PFSK-1 (cell line): ENCODE results near the gene DPPA4.

ENCODE experiments used
- POLR2AphosphoS5 ChIP-seq: IDR thresholded peaks from 2 replicates; pipeline ENCODE4 v1.6.1; 2012; ENCODE audit warnings: low read depth, mild to moderate bottlenecking, control low read depth, low read length, moderate library complexity
- TF ChIP-seq, protein P1 (sequence below), 2 experiments: IDR thresholded peaks; 2 replicates each; pipeline versions ENCODE4 v1.6.1 to v1.8.0; 2011 to 2012; ENCODE audit warnings: low read depth in 2 of 2, low read length in 2 of 2, control low read depth in 1 of 2, inconsistent platforms in 1 of 2, mild to moderate bottlenecking in 1 of 2, moderate library complexity in 1 of 2; ENCODE audit not compliant: insufficient read depth in 1 of 2

- TF ChIP-seq, protein P1, sequence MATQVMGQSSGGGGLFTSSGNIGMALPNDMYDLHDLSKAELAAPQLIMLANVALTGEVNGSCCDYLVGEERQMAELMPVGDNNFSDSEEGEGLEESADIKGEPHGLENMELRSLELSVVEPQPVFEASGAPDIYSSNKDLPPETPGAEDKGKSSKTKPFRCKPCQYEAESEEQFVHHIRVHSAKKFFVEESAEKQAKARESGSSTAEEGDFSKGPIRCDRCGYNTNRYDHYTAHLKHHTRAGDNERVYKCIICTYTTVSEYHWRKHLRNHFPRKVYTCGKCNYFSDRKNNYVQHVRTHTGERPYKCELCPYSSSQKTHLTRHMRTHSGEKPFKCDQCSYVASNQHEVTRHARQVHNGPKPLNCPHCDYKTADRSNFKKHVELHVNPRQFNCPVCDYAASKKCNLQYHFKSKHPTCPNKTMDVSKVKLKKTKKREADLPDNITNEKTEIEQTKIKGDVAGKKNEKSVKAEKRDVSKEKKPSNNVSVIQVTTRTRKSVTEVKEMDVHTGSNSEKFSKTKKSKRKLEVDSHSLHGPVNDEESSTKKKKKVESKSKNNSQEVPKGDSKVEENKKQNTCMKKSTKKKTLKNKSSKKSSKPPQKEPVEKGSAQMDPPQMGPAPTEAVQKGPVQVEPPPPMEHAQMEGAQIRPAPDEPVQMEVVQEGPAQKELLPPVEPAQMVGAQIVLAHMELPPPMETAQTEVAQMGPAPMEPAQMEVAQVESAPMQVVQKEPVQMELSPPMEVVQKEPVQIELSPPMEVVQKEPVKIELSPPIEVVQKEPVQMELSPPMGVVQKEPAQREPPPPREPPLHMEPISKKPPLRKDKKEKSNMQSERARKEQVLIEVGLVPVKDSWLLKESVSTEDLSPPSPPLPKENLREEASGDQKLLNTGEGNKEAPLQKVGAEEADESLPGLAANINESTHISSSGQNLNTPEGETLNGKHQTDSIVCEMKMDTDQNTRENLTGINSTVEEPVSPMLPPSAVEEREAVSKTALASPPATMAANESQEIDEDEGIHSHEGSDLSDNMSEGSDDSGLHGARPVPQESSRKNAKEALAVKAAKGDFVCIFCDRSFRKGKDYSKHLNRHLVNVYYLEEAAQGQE (IDR thresholded peaks at IDR 0.05; ENCODE audit: insufficient read depth in 1 of 2, low read depth in 2 of 2, low read length in 2 of 2): no peak
- TF ChIP-seq POLR2AphosphoS5: no peak
These were observed 8.8 kb upstream of the DPPA4 start for GRCh38 chr3:109346099-109346498.
